ENCODE results near the gene SUSD4.

Gene SUSD4

DNA sequence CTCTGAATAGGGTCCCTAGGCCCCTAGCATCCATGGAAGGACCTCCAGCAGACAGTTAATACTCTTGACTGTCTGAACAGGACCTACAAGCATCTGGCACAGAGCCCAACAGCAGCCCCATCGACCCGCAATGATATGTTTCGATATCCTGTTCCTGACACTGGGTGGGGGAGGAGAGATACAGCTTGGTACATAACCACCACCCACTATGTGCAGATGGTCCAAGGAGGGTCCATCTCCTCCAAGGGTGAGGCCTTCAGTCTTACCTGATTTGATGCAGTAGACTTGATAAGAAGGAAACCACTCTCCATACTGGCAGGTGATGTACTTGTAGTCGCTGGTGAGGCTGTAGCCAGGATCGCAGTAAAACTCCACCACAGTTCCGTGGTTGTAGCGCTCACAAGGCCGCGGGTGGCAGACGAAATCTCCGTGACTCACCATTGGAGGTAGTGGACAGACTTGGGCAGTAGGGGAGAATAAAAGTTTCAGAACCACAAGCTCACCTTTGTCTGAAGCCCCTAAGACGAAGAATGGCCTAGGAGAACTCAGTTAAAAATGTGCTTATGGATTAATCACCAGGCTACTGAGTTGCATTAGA lies 134.9 kb downstream of the SUSD4 start:
- DNase-seq (ENCODE audit: low read depth, low spot score), result no peak
- no peak overlapping the region for H3K4me3 ChIP-seq (ENCODE audit: insufficient read length, low read depth)
- H3K27me3 ChIP-seq (ENCODE audit: insufficient read depth, insufficient read length), result no peaks in the 10 kb centered on the region
- no peak for TF ChIP-seq SUZ12 (IDR thresholded peaks at IDR 0.05; ENCODE audit: extremely low read depth, insufficient read depth, insufficient read length)
- no peak for TF ChIP-seq YY1 (IDR thresholded peaks at IDR 0.05; ENCODE audit: insufficient read depth, insufficient read length)
- TF ChIP-seq ZNF274 (IDR thresholded peaks at IDR 0.05; ENCODE audit: low read depth, low read length), result no peak
- H3K36me3 ChIP-seq (ENCODE audit: insufficient read depth, insufficient read length, low read length), result no peaks in the 10 kb centered on the region
- no peaks in the 10 kb centered on the region for H3K4me1 ChIP-seq (ENCODE audit: insufficient read depth, insufficient read length)
- no peak overlapping the region for H3K9ac ChIP-seq (ENCODE audit: insufficient read length, low read depth)
- H3K9me3 ChIP-seq (ENCODE audit: insufficient read depth, low read length), result no peaks in the 10 kb centered on the region

DNA sequence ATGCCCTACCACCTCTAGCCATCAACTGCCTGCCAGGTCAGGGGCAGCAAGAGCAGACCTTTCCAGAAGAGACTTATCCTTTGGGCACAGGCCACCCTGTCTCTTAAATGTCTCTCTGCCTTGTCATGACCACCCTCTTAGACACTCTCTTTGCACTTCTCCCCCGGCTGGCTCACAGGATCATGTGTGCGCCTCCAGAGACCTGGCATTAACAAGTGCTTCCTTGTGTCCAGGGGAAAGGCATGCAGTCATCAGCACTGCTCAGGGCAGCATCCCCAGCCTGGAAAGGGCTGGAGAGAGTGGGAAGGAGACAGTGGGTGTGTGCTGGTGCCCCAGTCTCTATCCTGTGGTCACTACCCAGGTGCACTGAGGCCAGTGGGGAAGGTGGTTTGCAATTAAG lies 135.8 kb downstream of the SUSD4 start:
- Histone ChIP-seq H3K27me3 (ENCODE audit: insufficient read depth, insufficient read length) (no peaks in the 10 kb centered on the region), H3K4me3 (ENCODE audit: insufficient read length, low read depth) (no peak overlapping the region), H3K4me1 (ENCODE audit: insufficient read depth, insufficient read length) (no peaks in the 10 kb centered on the region), H3K36me3 (ENCODE audit: insufficient read depth, insufficient read length, low read length) (no peaks in the 10 kb centered on the region), H3K9ac (ENCODE audit: insufficient read length, low read depth) (no peak overlapping the region), H3K9me3 (ENCODE audit: insufficient read depth, low read length) (no peaks in the 10 kb centered on the region)
- DNase-seq (ENCODE audit: low read depth, low spot score), result no peak
- TF ChIP-seq SUZ12 (IDR thresholded peaks at IDR 0.05; ENCODE audit: extremely low read depth, insufficient read depth, insufficient read length) (no peak), ZNF274 (IDR thresholded peaks at IDR 0.05; ENCODE audit: low read depth, low read length) (no peak), YY1 (IDR thresholded peaks at IDR 0.05; ENCODE audit: insufficient read depth, insufficient read length) (no peak)

DNA sequence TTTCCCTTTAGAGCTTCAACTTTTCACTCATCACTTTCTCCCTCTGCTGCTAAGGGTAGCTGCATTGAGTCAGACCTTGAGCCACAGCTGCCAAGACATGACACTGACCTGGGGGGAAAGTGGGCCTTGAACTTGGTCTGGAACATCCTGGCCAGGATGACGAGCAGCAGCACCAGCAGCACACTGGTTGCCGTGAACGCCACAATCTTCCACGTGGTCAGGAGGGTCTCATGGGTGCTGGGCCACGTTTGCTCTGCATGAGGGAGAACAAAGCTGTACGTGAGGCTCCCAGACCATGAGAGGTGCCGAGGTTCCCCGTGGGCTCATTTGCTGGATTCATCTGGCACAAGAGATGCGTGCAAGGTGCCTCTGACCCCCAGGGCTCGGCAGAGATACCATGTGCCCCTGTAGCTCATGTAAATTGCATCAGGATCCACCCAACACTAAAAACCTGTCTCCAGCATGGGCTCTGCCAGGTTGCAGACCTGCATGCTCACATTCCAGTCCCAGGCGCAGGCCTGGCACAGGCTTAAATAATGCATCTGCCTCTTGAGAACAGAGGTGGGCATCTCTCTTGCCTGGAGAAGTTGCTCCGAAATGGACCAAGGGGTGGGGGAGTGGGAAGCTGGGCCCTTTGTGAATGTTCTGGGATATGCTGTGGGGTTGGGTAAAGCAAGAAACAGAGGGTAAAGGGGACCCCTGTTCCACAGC lies 136.3 kb downstream of the SUSD4 start:
- Histone ChIP-seq H3K36me3 (ENCODE audit: insufficient read depth, insufficient read length, low read length) (no peaks in the 10 kb centered on the region), H3K27me3 (ENCODE audit: insufficient read depth, insufficient read length) (no peaks in the 10 kb centered on the region), H3K9me3 (ENCODE audit: insufficient read depth, low read length) (no peaks in the 10 kb centered on the region), H3K4me1 (ENCODE audit: insufficient read depth, insufficient read length) (no peaks in the 10 kb centered on the region), H3K4me3 (ENCODE audit: insufficient read length, low read depth) (no peak overlapping the region), H3K9ac (ENCODE audit: insufficient read length, low read depth) (no peak overlapping the region)
- no peak for DNase-seq (ENCODE audit: low read depth, low spot score)
- TF ChIP-seq YY1 (IDR thresholded peaks at IDR 0.05; ENCODE audit: insufficient read depth, insufficient read length), result no peak
- TF ChIP-seq ZNF274 (IDR thresholded peaks at IDR 0.05; ENCODE audit: low read depth, low read length), result no peak
- no peak for TF ChIP-seq SUZ12 (IDR thresholded peaks at IDR 0.05; ENCODE audit: extremely low read depth, insufficient read depth, insufficient read length)

DNA sequence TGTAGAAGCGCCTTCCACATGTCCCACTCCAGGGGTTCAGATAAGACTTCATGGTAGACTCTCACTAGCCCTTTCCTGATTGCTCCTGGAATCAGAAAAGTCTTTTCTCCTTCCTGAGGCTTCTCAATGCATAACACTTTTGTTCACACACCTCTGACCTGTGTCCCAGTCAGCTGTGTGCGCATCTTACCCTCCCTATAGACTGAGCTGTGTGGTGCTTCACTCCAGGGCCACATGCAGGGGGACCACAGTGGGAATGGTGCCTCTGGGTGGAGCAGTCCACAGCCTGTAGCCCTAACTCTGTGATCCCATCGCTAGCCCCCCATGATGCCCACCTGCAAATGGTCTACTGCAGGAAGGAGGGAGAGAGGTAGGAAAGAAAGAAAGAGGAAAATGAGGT lies 136.9 kb downstream of the SUSD4 start:
- Histone ChIP-seq H3K27me3 (ENCODE audit: insufficient read depth, insufficient read length) (no peaks in the 10 kb centered on the region), H3K4me3 (ENCODE audit: insufficient read length, low read depth) (no peak overlapping the region), H3K36me3 (ENCODE audit: insufficient read depth, insufficient read length, low read length) (no peaks in the 10 kb centered on the region), H3K9me3 (ENCODE audit: insufficient read depth, low read length) (no peaks in the 10 kb centered on the region), H3K4me1 (ENCODE audit: insufficient read depth, insufficient read length) (no peaks in the 10 kb centered on the region), H3K9ac (ENCODE audit: insufficient read length, low read depth) (no peak overlapping the region)
- TF ChIP-seq YY1 (IDR thresholded peaks at IDR 0.05; ENCODE audit: insufficient read depth, insufficient read length) (no peak), ZNF274 (IDR thresholded peaks at IDR 0.05; ENCODE audit: low read depth, low read length) (no peak)
- DNase-seq (ENCODE audit: low read depth, low spot score), result no peak

DNA sequence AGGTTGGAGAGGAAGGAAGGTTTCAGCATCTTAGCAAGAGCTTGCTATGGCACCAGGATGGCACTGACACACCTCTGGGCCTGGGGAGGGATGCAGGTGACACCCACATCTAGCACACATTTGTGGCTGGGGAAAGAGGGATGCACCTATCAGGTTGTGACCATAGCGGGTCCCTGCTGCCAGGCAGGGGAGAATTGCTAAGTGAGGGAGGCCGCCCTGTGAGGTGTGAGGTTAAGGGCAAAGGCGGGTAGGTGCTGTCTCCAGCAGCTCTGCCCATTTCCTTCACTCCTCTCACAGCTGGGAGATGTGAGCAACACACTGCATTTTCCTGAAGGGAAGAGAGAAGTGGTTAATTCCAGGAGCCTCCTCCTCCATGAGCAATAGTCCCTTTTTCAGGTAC lies 137.7 kb downstream of the SUSD4 start:
- H3K27me3 ChIP-seq (ENCODE audit: insufficient read depth, insufficient read length), result no peaks in the 10 kb centered on the region
- no peak for DNase-seq (ENCODE audit: low read depth, low spot score)
- H3K4me1 ChIP-seq (ENCODE audit: insufficient read depth, insufficient read length), result no peaks in the 10 kb centered on the region
- no peak overlapping the region for H3K4me3 ChIP-seq (ENCODE audit: insufficient read length, low read depth)
- H3K9ac ChIP-seq (ENCODE audit: insufficient read length, low read depth), result no peak overlapping the region
- H3K36me3 ChIP-seq (ENCODE audit: insufficient read depth, insufficient read length, low read length), result no peaks in the 10 kb centered on the region
- no peak for TF ChIP-seq SUZ12 (IDR thresholded peaks at IDR 0.05; ENCODE audit: extremely low read depth, insufficient read depth, insufficient read length)
- no peak for TF ChIP-seq ZNF274 (IDR thresholded peaks at IDR 0.05; ENCODE audit: low read depth, low read length)
- TF ChIP-seq YY1 (IDR thresholded peaks at IDR 0.05; ENCODE audit: insufficient read depth, insufficient read length), result no peak
- no peaks in the 10 kb centered on the region for H3K9me3 ChIP-seq (ENCODE audit: insufficient read depth, low read length)

DNA sequence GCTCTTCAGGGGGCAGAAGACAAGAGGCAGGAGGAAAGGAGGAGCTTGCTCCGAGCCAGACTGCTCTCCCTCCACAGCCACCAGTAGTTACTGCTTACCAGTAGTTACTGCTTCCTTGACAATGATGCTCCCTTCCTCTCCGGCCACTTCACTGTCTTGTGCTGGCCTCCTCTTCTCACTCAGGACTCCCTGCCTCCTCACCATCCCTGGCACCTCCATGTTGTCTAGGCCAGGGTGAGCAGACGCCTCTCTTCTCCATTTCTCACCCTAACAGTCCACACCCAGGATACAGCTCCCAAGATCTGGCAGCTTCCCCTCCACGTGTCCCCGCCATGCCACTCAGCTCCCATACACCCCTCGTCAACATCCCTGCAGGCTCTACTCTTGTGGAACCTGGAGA lies 138.5 kb downstream of the SUSD4 start:
- H3K36me3 ChIP-seq (ENCODE audit: insufficient read depth, insufficient read length, low read length), result no peaks in the 10 kb centered on the region
- no peaks in the 10 kb centered on the region for H3K4me1 ChIP-seq (ENCODE audit: insufficient read depth, insufficient read length)
- no peaks in the 10 kb centered on the region for H3K27me3 ChIP-seq (ENCODE audit: insufficient read depth, insufficient read length)
- no peak overlapping the region for H3K4me3 ChIP-seq (ENCODE audit: insufficient read length, low read depth)
- H3K9me3 ChIP-seq (ENCODE audit: insufficient read depth, low read length), result no peaks in the 10 kb centered on the region
- H3K9ac ChIP-seq (ENCODE audit: insufficient read length, low read depth), result no peak overlapping the region
- TF ChIP-seq YY1 (IDR thresholded peaks at IDR 0.05; ENCODE audit: insufficient read depth, insufficient read length) (no peak), SUZ12 (IDR thresholded peaks at IDR 0.05; ENCODE audit: extremely low read depth, insufficient read depth, insufficient read length) (no peak)
- DNase-seq (ENCODE audit: low read depth, low spot score), result no peak

DNA sequence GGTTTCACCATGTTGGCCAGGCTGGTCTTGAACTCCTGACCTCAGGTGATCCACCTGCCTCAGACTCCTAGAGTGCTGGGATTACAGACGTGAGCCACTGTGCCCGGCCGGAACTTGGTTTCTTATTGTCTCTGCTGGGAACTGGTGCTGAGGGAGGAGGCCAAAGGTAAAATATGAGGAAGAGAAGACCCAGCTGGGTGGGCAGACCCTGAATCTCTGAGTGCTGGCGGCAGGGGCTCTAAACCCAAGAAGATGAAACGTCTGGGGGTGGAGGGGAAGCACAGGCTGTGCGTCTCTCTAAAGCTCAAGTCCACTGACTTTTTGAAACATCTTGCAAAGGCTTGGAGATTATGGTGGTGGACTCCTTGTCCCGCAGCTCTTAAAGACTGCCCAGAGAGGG lies 138.9 kb downstream of the SUSD4 start:
- no peaks in the 10 kb centered on the region for H3K4me1 ChIP-seq (ENCODE audit: insufficient read depth, insufficient read length)
- no peak for DNase-seq (ENCODE audit: low read depth, low spot score)
- no peak for TF ChIP-seq SUZ12 (IDR thresholded peaks at IDR 0.05; ENCODE audit: extremely low read depth, insufficient read depth, insufficient read length)
- no peaks in the 10 kb centered on the region for H3K36me3 ChIP-seq (ENCODE audit: insufficient read depth, insufficient read length, low read length)
- H3K9ac ChIP-seq (ENCODE audit: insufficient read length, low read depth), result no peak overlapping the region
- H3K4me3 ChIP-seq (ENCODE audit: insufficient read length, low read depth), result no peak overlapping the region
- peaks cover 2% of the 10 kb centered on the region; the same call in 1 of the 2 replicates for H3K9me3 ChIP-seq (ENCODE audit: insufficient read depth, low read length)
- no peaks in the 10 kb centered on the region for H3K27me3 ChIP-seq (ENCODE audit: insufficient read depth, insufficient read length)
